COR-L47 (cell line): ENCODE measurements around the gene PCDHGA5.
"Not testable (repeated sequence)": the region's sequence is repeated elsewhere in the genome, so short reads cannot be mapped to it uniquely, and the experiment has no call there.

ENCODE experiments used
- DNase-seq: peaks from one replicate; lab custom pipeline; 2025; lab: John Stamatoyannopoulos, UW

PCDHGA5 gene

DNA sequence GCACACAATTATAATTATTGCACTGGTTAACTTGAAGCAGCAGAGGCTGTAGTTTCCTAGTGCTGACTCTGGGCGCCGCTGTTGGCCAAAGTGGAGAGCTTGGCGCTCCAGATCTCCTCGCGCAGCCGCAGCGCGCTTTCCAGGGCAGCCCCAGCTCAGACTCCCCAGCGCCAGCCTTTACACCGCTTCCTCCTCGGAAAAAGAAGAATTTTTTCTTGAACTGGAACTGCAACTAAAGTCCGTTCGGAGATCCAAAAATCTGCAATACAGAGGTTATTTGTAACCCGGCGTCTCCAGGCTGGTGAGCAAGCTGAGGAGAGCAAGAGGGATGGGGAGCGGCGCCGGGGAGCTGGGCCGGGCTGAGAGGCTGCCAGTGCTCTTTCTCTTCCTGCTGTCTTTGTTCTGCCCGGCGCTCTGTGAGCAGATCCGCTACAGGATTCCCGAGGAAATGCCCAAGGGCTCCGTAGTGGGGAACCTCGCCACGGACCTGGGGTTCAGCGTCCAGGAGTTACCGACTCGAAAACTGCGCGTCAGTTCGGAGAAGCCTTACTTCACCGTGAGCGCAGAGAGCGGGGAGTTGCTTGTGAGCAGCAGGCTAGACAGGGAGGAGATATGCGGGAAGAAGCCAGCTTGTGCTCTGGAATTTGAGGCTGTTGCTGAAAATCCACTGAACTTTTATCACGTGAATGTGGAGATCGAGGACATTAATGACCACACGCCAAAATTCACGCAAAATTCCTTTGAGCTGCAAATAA, 23.8 kb downstream of the PCDHGA5 start, which contains the start of gene PCDHGB4:
PCDHGB4 (plus strand) TSS at position 142 of the 755 bp plus-strand sequence; CDS start at position 329, 187 bp downstream.
- not testable (repeated sequence) for DNase-seq

- no peak for DNase-seq
Measured at GRCh38 chr5:141388661-141389060, 24.7 kb downstream of the PCDHGA5 start.

DNA sequence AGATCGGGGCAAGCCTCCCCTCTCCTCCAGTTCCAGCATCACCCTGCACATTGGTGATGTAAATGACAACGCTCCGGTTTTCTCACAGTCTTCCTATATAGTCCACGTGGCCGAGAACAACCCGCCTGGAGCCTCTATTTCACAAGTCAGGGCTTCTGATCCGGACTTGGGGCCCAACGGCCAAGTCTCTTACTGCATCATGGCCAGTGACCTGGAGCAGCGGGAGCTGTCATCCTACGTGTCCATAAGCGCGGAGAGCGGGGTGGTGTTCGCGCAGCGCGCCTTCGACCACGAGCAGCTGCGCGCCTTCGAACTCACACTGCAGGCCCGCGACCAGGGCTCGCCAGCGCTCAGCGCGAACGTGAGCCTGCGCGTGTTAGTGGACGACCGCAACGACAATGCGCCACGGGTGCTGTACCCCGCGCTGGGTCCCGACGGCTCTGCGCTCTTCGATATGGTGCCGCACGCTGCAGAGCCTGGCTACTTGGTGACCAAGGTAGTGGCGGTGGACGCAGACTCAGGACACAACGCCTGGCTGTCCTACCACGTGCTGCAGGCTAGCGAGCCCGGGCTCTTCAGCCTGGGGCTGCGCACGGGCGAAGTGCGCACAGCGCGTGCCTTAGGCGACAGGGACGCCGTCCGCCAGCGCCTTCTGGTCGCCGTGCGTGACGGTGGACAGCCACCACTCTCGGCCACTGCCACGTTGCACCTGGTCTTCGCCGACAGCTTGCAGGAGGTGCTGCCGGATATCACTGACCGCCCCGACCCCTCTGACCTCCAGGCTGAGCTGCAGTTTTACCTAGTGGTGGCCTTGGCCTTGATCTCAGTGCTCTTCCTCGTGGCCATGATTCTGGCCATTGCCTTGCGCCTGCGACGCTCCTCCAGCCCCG, 25.4 kb downstream of the PCDHGA5 start:
- no peak for DNase-seq

GRCh38 chr5:141392429-141393198, 28.7 kb downstream of the PCDHGA5 start, which contains the start of gene PCDHGA8:
Gene PCDHGA8 (plus strand): TSS chr5:141392633. CDS start chr5:141392814, 181 bp downstream.
- no peak for DNase-seq

DNA sequence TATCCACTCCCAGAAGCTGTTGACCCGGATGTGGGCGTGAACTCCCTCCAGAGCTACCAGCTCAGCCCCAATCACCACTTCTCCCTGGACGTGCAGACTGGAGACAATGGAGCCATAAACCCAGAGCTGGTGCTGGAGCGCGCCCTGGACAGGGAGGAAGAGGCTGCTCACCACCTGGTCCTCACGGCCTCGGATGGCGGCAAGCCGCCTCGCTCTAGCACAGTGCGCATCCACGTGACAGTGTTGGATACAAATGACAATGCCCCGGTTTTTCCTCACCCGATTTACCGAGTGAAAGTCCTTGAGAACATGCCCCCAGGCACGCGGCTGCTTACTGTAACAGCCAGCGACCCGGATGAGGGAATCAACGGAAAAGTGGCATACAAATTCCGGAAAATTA, 29.3 kb downstream of the PCDHGA5 start:
- no peak for DNase-seq

DNA sequence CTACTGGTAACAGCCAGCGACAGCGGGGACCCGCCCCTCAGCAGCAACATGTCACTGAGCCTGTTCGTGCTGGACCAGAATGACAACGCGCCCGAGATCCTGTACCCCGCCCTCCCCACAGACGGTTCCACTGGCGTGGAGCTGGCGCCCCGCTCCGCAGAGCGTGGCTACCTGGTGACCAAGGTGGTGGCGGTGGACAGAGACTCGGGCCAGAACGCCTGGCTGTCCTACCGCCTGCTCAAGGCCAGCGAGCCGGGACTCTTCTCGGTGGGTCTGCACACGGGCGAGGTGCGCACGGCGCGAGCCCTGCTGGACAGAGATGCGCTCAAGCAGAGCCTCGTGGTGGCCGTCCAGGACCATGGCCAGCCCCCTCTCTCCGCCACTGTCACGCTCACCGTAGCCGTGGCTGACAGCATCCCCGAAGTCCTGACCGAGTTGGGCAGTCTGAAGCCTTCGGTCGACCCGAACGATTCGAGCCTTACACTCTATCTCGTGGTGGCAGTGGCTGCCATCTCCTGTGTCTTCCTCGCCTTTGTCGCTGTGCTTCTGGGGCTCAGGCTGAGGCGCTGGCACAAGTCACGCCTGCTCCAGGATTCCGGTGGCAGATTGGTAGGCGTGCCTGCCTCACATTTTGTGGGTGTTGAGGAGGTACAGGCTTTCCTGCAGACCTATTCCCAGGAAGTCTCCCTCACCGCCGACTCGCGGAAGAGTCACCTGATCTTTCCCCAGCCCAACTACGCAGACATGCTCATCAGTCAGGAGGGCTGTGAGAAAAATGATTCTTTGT, 30.6 kb downstream of the PCDHGA5 start:
- not testable (repeated sequence) for DNase-seq

DNA sequence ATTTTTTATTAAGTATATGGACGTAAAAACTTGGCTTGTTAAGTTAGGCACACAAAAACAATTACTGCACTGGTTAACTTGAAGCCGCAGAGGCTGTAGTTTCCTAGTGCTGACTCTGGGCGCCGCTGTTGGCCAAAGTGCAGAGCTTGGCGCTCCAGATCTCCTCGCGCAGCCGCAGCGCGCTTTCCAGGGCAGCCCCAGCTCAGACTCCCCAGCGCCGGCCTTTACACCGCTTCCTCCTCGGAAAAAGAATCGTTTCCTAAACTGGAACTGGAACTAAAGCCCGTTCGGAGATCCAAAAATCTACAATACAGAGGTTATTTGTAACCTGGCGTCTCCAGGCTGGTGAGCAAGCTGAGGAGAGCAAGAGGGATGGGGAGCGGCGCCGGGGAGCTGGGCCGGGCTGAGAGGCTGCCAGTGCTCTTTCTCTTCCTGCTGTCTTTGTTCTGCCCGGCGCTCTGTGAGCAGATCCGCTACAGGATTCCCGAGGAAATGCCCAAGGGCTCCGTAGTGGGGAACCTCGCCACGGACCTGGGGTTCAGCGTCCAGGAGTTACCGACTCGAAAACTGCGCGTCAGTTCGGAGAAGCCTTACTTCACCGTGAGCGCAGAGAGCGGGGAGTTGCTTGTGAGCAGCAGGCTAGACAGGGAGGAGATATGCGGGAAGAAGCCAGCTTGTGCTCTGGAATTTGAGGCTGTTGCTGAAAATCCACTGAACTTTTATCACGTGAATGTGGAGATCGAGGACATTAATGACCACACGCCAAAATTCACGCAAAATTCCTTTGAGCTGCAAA, 34.0 kb downstream of the PCDHGA5 start, which contains the start of gene PCDHGB5:
PCDHGB5 (plus strand) TSS at position 192 of the 796 bp plus-strand sequence; CDS start at position 373, 181 bp downstream.
- not testable (repeated sequence) for DNase-seq

DNA sequence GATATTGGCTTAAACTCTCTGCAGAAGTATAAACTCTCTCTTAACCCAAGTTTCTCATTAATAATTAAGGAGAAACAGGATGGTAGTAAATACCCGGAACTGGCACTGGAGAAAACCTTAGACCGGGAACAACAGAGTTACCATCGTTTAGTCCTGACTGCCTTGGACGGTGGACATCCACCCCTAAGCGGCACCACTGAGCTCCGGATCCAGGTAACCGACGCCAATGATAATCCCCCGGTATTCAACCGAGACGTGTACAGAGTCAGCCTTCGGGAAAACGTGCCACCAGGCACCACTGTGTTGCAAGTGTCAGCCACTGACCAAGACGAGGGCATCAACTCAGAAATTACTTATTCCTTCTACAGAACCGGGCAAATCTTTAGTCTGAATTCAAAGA, 34.6 kb downstream of the PCDHGA5 start:
- no peak for DNase-seq

DNA sequence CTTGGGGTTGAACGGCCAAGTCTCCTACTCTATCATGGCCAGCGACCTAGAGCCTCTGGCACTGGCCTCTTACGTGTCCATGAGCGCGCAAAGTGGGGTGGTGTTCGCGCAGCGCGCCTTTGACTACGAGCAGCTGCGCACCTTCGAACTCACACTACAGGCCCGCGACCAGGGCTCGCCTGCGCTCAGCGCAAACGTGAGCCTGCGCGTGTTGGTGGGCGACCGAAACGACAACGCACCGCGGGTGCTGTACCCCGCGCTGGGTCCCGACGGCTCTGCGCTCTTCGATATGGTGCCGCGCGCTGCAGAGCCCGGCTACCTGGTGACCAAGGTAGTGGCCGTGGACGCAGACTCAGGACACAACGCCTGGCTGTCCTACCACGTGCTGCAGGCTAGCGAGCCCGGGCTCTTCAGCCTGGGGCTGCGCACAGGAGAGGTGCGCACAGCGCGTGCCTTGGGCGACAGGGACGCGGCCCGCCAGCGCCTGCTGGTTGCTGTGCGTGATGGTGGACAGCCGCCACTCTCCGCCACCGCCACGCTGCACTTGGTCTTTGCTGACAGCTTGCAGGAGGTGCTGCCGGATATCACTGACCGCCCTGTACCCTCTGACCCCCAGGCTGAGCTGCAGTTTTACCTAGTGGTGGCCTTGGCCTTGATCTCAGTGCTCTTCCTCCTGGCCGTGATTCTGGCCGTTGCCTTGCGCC, 35.7 kb downstream of the PCDHGA5 start:
- no peak for DNase-seq

- DNase-seq: no peak
Measured at GRCh38 chr5:141402553-141403243, 38.7 kb downstream of the PCDHGA5 start, which contains the start of gene PCDHGA9. Gene PCDHGA9 (plus strand): TSS chr5:141402778. CDS start chr5:141402953, 175 bp downstream.

- DNase-seq: no peak
Measured at GRCh38 chr5:141403387-141403786, 39.4 kb downstream of the PCDHGA5 start.

DNA sequence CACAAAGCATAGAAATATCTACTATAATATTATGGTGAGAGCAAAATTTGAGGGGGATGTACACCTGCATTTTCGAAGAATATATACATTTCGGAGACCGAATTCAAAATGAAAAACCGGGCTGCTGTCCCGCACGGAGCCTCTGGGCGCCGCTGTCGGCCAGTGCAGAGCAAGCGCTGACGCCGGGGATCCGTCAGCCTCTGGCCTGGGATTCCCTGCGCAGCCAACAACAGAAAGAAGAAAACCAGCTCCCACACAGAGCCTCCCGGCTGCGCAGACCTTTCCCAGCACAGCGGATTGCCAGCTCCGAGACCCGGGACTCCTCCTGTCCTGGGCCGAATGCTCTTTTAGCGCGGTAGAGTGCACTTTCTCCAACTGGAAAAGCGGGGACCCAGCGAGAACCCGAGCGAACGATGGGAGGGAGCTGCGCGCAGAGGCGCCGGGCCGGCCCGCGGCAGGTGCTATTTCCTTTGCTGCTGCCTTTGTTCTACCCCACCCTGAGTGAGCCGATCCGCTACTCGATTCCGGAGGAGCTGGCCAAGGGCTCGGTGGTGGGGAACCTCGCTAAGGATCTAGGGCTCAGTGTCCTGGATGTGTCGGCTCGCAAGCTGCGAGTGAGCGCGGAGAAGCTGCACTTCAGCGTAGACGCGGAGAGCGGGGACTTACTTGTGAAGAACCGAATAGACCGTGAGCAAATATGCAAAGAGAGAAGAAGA, 44.0 kb downstream of the PCDHGA5 start, which contains the start of gene PCDHGB6:
PCDHGB6 (plus strand) TSS at position 232 of the 716 bp plus-strand sequence; CDS start at position 414, 182 bp downstream.
- DNase-seq: not testable (repeated sequence)

DNA sequence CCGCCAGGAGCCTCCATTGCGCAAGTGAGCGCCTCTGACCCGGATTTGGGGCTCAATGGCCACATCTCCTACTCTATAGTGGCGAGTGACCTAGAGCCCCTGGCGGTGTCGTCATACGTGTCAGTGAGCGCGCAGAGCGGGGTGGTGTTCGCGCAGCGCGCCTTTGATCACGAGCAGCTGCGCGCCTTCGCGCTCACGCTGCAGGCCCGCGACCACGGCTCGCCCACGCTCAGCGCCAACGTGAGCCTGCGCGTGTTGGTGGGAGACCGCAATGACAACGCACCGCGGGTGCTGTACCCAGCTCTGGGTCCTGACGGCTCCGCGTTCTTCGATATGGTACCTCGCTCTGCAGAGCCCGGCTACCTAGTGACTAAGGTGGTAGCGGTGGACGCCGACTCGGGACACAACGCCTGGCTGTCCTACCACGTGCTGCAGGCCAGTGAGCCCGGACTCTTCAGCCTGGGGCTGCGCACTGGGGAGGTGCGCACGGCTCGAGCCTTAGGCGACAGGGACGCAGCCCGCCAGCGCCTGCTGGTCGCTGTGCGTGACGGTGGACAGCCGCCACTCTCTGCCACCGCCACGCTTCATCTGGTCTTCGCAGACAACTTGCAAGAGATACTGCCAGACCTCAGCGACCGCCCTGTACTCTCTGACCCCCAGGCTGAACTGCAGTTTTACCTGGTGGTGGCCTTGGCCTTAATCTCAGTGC, 45.8 kb downstream of the PCDHGA5 start:
- DNase-seq: no peak

DNA sequence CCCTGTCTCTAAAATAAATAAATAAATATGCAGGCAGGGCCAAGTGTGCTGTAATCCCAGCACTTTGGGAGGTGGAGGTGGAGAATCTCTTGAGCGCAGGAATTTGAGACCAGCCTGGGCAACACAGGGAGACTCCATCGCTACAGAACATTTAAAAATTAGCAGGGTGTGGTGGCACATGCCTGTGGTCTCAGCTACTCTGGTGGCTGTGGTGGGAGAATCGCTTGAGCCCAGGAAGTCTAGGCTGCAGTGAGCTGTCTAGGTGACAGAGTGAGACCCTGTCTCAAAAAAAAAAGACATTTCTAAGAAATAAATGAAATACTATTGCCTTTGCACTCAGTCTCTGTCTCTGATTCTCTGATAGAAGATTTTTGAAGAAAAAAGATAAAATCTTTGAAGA, 47.6 kb downstream of the PCDHGA5 start:
- DNase-seq: no peak

- DNase-seq: no peak
Measured at GRCh38 chr5:141412854-141413539, 49.0 kb downstream of the PCDHGA5 start, which contains the start of gene PCDHGA10. Gene PCDHGA10 (plus strand): TSS chr5:141412987. CDS start chr5:141413176, 189 bp downstream.

- no peak for DNase-seq
Measured at GRCh38 chr5:141413540-141414069, 49.6 kb downstream of the PCDHGA5 start.
